ACC112 (cell line): ENCODE results near the gene LPP.

ENCODE experiments used
- H2AFZ ChIP-seq: fragments of 200-600 bp; sonication (generic); one replicate; pipeline ENCODE4 v1.6.0; 2017; ENCODE audit warnings: antibody characterized with exemption, low read length; ENCODE audit not compliant: unreplicated experiment
- H3K27ac ChIP-seq: fragments of 200-600 bp; sonication (generic); 2 replicates; pipeline ENCODE4 v1.5.1; 2014; ENCODE audit warnings: low read depth, mild to moderate bottlenecking, antibody characterized with exemption, low read length, moderate library complexity
- H3K27me3 ChIP-seq: fragments of 200-600 bp; sonication (generic); 2 replicates; pipeline ENCODE4 v1.6.1; 2014; ENCODE audit warnings: mild to moderate bottlenecking, antibody characterized with exemption, low read length, moderate library complexity, mixed read lengths; ENCODE audit not compliant: insufficient read depth
- H3K36me3 ChIP-seq: fragments of 200-600 bp; sonication (generic); 2 replicates; pipeline ENCODE4 v1.6.1; 2016; ENCODE audit warnings: mild to moderate bottlenecking, antibody characterized with exemption, low read length, moderate library complexity, mixed read lengths; ENCODE audit not compliant: insufficient read depth
- H3K4me1 ChIP-seq: fragments of 200-600 bp; sonication (generic); one replicate; pipeline ENCODE4 v1.6.1; 2016; ENCODE audit warnings: low read length, mixed read lengths; ENCODE audit not compliant: insufficient read depth, unreplicated experiment, control insufficient read depth
- H3K4me3 ChIP-seq: fragments of 200-600 bp; sonication (generic); 2 replicates; pipeline ENCODE4 v1.5.1; 2014; ENCODE audit warnings: mild to moderate bottlenecking, low read depth, low read length
- H3K79me2 ChIP-seq: fragments of 200-600 bp; sonication (generic); one replicate; pipeline ENCODE4 v1.6.0; 2016; ENCODE audit warnings: low read length; ENCODE audit not compliant: control insufficient read depth, unreplicated experiment, insufficient read depth

The LPP gene

GRCh38 chr3:188396900-188397299 lies 242.9 kb downstream of the LPP start:
- Histone ChIP-seq H3K4me3 (peak overlapping the region; percentile 72), H3K36me3 (no peaks in the 10 kb centered on the region; the same call in 1 of the 2 replicates), H3K27me3 (no peaks in the 10 kb centered on the region), H3K79me2 (peaks cover 19% of the 10 kb centered on the region), H3K4me1 (peaks cover 11% of the 10 kb centered on the region), H2AFZ (peak overlapping the region; percentile 27), H3K27ac (peak overlapping the region; percentile 39; the same call in 1 of the 2 replicates)

GRCh38 chr3:188397766-188398705 lies 244.1 kb downstream of the LPP start:
- no peaks in the 10 kb centered on the region; the same call in 1 of the 2 replicates for H3K36me3 ChIP-seq
- no peaks in the 10 kb centered on the region for H3K27me3 ChIP-seq
- H3K79me2 ChIP-seq: peaks cover 19% of the 10 kb centered on the region
- H3K4me3 ChIP-seq: peak overlapping the region; percentile 72; the same call in 1 of the 2 replicates
- H3K27ac ChIP-seq: no peak overlapping the region
- H3K4me1 ChIP-seq: peaks cover 11% of the 10 kb centered on the region
- H2AFZ ChIP-seq: no peak overlapping the region

- Histone ChIP-seq H3K79me2 (peaks cover 19% of the 10 kb centered on the region), H3K27ac (no peak overlapping the region), H3K36me3 (no peaks in the 10 kb centered on the region; the same call in 1 of the 2 replicates), H2AFZ (no peak overlapping the region), H3K4me3 (no peak overlapping the region), H3K4me1 (peaks cover 11% of the 10 kb centered on the region), H3K27me3 (no peaks in the 10 kb centered on the region)
These were observed 246.7 kb downstream of the LPP start for GRCh38 chr3:188400494-188401243.

- H3K36me3 ChIP-seq: peaks cover under 1% of the 10 kb centered on the region; the same call in 1 of the 2 replicates
- H2AFZ ChIP-seq: no peak overlapping the region
- no peaks in the 10 kb centered on the region for H3K27me3 ChIP-seq
- H3K27ac ChIP-seq: no peak overlapping the region
- peaks cover 19% of the 10 kb centered on the region for H3K79me2 ChIP-seq
- H3K4me1 ChIP-seq: peaks cover 9% of the 10 kb centered on the region
- H3K4me3 ChIP-seq: no peak overlapping the region
These were observed 247.5 kb downstream of the LPP start for GRCh38 chr3:188401244-188401993.

GRCh38 chr3:188402229-188402628 lies 248.3 kb downstream of the LPP start:
- no peaks in the 10 kb centered on the region for H3K27me3 ChIP-seq
- no peak overlapping the region for H3K4me3 ChIP-seq
- H3K27ac ChIP-seq: no peak overlapping the region
- H3K79me2 ChIP-seq: peaks cover 14% of the 10 kb centered on the region
- H3K36me3 ChIP-seq: peaks cover 4% of the 10 kb centered on the region; the same call in 1 of the 2 replicates
- H3K4me1 ChIP-seq: peaks cover 1% of the 10 kb centered on the region
- no peak overlapping the region for H2AFZ ChIP-seq

GRCh38 chr3:188403404-188403803 lies 249.4 kb downstream of the LPP start:
- Histone ChIP-seq H3K4me3 (no peak overlapping the region), H3K27ac (no peak overlapping the region), H3K27me3 (no peaks in the 10 kb centered on the region), H2AFZ (no peak overlapping the region), H3K36me3 (peaks cover 4% of the 10 kb centered on the region; the same call in 1 of the 2 replicates), H3K79me2 (peaks cover 10% of the 10 kb centered on the region), H3K4me1 (no peaks in the 10 kb centered on the region)

GRCh38 chr3:188404124-188404523 lies 250.2 kb downstream of the LPP start:
- Histone ChIP-seq H3K4me3 (no peak overlapping the region), H2AFZ (no peak overlapping the region), H3K27me3 (no peaks in the 10 kb centered on the region), H3K27ac (no peak overlapping the region), H3K4me1 (no peaks in the 10 kb centered on the region), H3K36me3 (peaks cover 4% of the 10 kb centered on the region; the same call in 1 of the 2 replicates), H3K79me2 (peaks cover 5% of the 10 kb centered on the region)

- Histone ChIP-seq H3K79me2 (peaks cover 5% of the 10 kb centered on the region), H3K36me3 (peaks cover 4% of the 10 kb centered on the region; the same call in 1 of the 2 replicates), H3K4me1 (no peaks in the 10 kb centered on the region)
These were observed 250.7 kb downstream of the LPP start for GRCh38 chr3:188404701-188405100.

GRCh38 chr3:188407158-188407880 lies 253.4 kb downstream of the LPP start:
- no peak overlapping the region for H2AFZ ChIP-seq
- no peak overlapping the region for H3K27ac ChIP-seq
- peaks cover 4% of the 10 kb centered on the region; the same call in 1 of the 2 replicates for H3K36me3 ChIP-seq
- no peaks in the 10 kb centered on the region for H3K4me1 ChIP-seq
- no peaks in the 10 kb centered on the region for H3K27me3 ChIP-seq
- H3K79me2 ChIP-seq: no peaks in the 10 kb centered on the region
- no peak overlapping the region for H3K4me3 ChIP-seq

More at GRCh38 chr3:188404701-188405100, 250.7 kb downstream of the LPP start:
- H3K27me3 ChIP-seq: no peaks in the 10 kb centered on the region
- H3K27ac ChIP-seq: no peak overlapping the region
- no peak overlapping the region for H3K4me3 ChIP-seq
- no peak overlapping the region for H2AFZ ChIP-seq
